GM18907 (cell line): Measurements from ENCODE around the gene FHAD1.
"Not testable (repeated sequence)": the region's sequence is repeated elsewhere in the genome, so short reads cannot be mapped to it uniquely, and the experiment has no call there.

Source experiments
- ATAC-seq: cut with Tn5 transposase; IDR thresholded peaks from one replicate; pipeline ENCODE4 v1.9.1; 2021; ENCODE audit warnings: mild to moderate bottlenecking, moderate library complexity; ENCODE audit not compliant: unreplicated experiment

The FHAD1 gene

GRCh38 chr1:15412175-15412800, 165.3 kb downstream of the FHAD1 start:
- no peak for ATAC-seq

- ATAC-seq, result no peak
Measured at GRCh38 chr1:15412843-15413242, 165.8 kb downstream of the FHAD1 start.

GRCh38 chr1:15413563-15414444, 166.8 kb downstream of the FHAD1 start:
- no peak for ATAC-seq

GRCh38 chr1:15414445-15414983, 167.5 kb downstream of the FHAD1 start:
- no peak for ATAC-seq

- peak; percentile 49 for ATAC-seq
Measured at GRCh38 chr1:15417059-15417934, 170.3 kb downstream of the FHAD1 start.

GRCh38 chr1:15418806-15419515, 171.9 kb downstream of the FHAD1 start:
- ATAC-seq, result no peak

- ATAC-seq, result no peak
Measured at GRCh38 chr1:15420853-15421465, 173.9 kb downstream of the FHAD1 start.

GRCh38 chr1:15422871-15423270, 175.8 kb downstream of the FHAD1 start:
- ATAC-seq, result no peak

- no peak for ATAC-seq
Measured at GRCh38 chr1:15423355-15424077, 176.5 kb downstream of the FHAD1 start.

GRCh38 chr1:15424146-15424667, 177.2 kb downstream of the FHAD1 start:
- no peak for ATAC-seq

GRCh38 chr1:15424981-15425380, 178.0 kb downstream of the FHAD1 start:
- no peak for ATAC-seq

GRCh38 chr1:15425521-15425920, 178.5 kb downstream of the FHAD1 start:
- ATAC-seq, result no peak

GRCh38 chr1:15425958-15426357, 178.9 kb downstream of the FHAD1 start:
- ATAC-seq, result no peak

GRCh38 chr1:15426492-15427279, 179.7 kb downstream of the FHAD1 start:
- ATAC-seq, result no peak

GRCh38 chr1:15427280-15427666, 180.2 kb downstream of the FHAD1 start:
- ATAC-seq, result no peak

- not testable (repeated sequence) for ATAC-seq
Measured at GRCh38 chr1:15428252-15428651, 181.2 kb downstream of the FHAD1 start.

- ATAC-seq, result no peak
Measured at GRCh38 chr1:15428815-15429435, 181.9 kb downstream of the FHAD1 start.

GRCh38 chr1:15429701-15430149, 182.7 kb downstream of the FHAD1 start:
- no peak for ATAC-seq
